Neural cell (in vitro differentiated cells): ENCODE measurements around the gene RTL1.

ENCODE experiments used
- EP300 ChIP-seq: fragments of 450-650 bp; conservative IDR thresholded peaks from 2 replicates; pipeline ENCODE4 v1.6.1; 2014; ENCODE audit warnings: antibody characterized with exemption, mild to moderate bottlenecking, moderate library complexity; ENCODE audit not compliant: poor library complexity, severe bottlenecking
- EZH2 ChIP-seq: fragments of 200-600, 300-800 bp; shearing (Covaris generic), sonication (generic); IDR thresholded peaks from 2 replicates; pipeline ENCODE4 v1.6.1; 2014; ENCODE audit warnings: antibody characterized with exemption, low read length, borderline replicate concordance, mild to moderate bottlenecking; ENCODE audit not compliant: insufficient read depth, poor library complexity, severe bottlenecking
- SMC3 ChIP-seq: fragments of 450-650 bp; conservative IDR thresholded peaks from 2 replicates; pipeline ENCODE4 v1.6.1; 2014; ENCODE audit warnings: antibody characterized with exemption, mild to moderate bottlenecking, moderate library complexity; ENCODE audit not compliant: poor library complexity
- TF ChIP-seq, protein P1 (sequence below): fragments of 450-650 bp; IDR thresholded peaks from 2 replicates; pipeline ENCODE4 v1.5.1; 2014; ENCODE audit warnings: antibody characterized with exemption, mild to moderate bottlenecking, moderate library complexity; ENCODE audit not compliant: poor library complexity, severe bottlenecking

DNA sequence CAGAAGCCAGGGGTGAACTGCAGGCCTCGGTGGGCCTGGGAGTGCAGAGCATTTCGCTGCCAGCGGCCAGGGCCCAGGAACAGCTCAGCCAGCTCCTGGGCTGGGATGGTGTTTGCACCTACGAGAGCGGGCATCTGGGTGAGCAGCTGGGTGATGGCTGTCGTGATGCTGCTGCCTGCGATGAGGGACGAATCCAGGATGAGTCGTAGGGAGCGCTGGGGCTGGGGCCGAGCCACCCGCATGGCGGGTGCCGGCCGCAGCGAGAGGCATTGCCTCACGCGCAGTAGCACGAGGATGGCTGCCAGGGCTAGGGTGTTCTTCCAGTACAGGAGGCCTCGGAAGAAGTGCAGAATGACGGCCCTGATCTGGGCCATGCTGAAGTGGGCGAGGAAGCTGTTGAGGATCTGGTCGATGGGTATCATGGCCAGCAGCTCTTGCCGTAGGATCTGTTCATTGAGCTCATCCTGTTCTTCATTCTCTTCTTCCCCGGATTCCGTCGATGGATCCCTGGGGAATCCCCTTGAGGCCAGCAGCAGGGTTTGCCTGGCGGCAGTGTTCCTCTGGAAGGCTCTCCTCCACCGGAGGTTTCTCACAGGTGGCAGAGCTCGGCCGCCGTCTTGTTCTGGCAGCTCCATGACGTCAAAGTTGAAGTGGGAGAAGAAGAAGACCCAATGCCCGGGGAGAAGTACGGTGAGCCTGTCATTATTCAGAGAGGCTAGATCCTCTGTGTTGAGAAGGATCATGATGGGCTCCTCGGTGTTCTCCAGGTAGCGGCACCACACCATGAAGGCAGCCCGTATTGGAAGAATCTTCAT lies 22.1 kb downstream of the RTL1 start:
- no peak for TF ChIP-seq EZH2
- TF ChIP-seq, protein P1, sequence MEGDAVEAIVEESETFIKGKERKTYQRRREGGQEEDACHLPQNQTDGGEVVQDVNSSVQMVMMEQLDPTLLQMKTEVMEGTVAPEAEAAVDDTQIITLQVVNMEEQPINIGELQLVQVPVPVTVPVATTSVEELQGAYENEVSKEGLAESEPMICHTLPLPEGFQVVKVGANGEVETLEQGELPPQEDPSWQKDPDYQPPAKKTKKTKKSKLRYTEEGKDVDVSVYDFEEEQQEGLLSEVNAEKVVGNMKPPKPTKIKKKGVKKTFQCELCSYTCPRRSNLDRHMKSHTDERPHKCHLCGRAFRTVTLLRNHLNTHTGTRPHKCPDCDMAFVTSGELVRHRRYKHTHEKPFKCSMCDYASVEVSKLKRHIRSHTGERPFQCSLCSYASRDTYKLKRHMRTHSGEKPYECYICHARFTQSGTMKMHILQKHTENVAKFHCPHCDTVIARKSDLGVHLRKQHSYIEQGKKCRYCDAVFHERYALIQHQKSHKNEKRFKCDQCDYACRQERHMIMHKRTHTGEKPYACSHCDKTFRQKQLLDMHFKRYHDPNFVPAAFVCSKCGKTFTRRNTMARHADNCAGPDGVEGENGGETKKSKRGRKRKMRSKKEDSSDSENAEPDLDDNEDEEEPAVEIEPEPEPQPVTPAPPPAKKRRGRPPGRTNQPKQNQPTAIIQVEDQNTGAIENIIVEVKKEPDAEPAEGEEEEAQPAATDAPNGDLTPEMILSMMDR = no peak
- no peak for TF ChIP-seq SMC3
- TF ChIP-seq EP300 = no peak
